Measurements from ENCODE around the gene CTNND2. TPM values are rescaled to one million over a fixed set of nuclear protein-coding genes. Genes with fewer than 3 reads are reported as not detected.

The CTNND2 gene
- total RNA-seq, 4 donors from 2014 or later = 0.22 to 2.8 (median 0.39) TPM

DNA sequence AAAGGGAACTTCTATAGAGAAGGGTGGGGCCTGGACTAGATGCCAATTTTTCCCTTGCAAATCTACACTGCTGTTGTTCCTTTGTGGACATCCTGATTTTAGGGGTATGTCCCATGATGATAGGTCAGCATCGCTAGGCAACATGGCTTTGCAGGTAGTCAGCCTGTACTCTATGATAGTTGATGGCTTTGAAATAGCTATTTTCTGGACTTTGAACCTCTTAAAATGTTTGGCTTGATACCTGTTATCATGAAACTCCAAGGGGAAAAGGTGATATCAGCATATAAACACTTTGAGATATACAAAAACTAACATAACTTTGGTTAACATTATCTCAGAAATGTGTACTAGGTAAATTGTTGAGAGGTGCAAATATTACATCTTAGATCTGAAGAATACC lies 533.2 kb downstream of the CTNND2 start:
- Histone ChIP-seq H3K27ac (no peak overlapping the region), H3K27me3 (no peaks in the 10 kb centered on the region), H3K4me3 (replicated peaks in 1 of 3) (no peak overlapping the region), H3K9me3 (no peaks in the 10 kb centered on the region), H3K4me1 (no peaks in the 10 kb centered on the region), H3K36me3 (no peaks in the 10 kb centered on the region)
- TF ChIP-seq, protein P1, sequence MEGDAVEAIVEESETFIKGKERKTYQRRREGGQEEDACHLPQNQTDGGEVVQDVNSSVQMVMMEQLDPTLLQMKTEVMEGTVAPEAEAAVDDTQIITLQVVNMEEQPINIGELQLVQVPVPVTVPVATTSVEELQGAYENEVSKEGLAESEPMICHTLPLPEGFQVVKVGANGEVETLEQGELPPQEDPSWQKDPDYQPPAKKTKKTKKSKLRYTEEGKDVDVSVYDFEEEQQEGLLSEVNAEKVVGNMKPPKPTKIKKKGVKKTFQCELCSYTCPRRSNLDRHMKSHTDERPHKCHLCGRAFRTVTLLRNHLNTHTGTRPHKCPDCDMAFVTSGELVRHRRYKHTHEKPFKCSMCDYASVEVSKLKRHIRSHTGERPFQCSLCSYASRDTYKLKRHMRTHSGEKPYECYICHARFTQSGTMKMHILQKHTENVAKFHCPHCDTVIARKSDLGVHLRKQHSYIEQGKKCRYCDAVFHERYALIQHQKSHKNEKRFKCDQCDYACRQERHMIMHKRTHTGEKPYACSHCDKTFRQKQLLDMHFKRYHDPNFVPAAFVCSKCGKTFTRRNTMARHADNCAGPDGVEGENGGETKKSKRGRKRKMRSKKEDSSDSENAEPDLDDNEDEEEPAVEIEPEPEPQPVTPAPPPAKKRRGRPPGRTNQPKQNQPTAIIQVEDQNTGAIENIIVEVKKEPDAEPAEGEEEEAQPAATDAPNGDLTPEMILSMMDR (IDR thresholded peaks at IDR 0.05) = no peak
- TF ChIP-seq POLR2A (IDR thresholded peaks at IDR 0.05) = no peak
- no peak for DNase-seq
- intact Hi-C loops (cut with DNase I) = no loop called here
- 91 to 96% methylated on average over 1 of the region's 1 CpG for WGBS, 2 donors

DNA sequence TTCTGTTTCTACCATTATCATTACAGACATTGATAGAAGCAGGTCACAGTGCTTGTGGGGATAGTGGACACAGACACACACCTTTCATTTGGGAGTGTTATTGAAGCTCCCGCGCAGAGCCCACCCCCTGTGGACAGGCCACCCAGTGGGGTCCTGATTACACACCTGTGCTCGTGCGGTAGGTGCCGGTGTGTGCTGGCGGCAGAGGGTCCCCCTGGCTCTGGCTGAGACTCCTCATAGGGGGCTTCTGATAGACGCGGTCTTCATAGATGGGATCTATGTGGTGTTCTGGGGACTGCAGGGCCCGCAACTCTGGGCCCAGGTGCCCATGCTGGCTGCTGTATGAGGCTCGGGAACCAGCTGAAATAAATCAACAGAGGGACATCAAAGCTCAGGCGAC lies 539.7 kb downstream of the CTNND2 start:
- H3K27me3 ChIP-seq = no peaks in the 10 kb centered on the region
- WGBS, 2 donors = 96% methylated on average over 11 of the region's 11 CpGs
- no peak for DNase-seq
- H3K4me1 ChIP-seq = no peaks in the 10 kb centered on the region
- no peak overlapping the region for H3K4me3 ChIP-seq (replicated peaks in 1 of 3)
- intact Hi-C loops (cut with DNase I) = no loop called here
- no peak for TF ChIP-seq POLR2A (IDR thresholded peaks at IDR 0.05)
- TF ChIP-seq, protein P1 (IDR thresholded peaks at IDR 0.05) = no peak
- H3K36me3 ChIP-seq = no peaks in the 10 kb centered on the region
- no peaks in the 10 kb centered on the region for H3K9me3 ChIP-seq
- no peak overlapping the region for H3K27ac ChIP-seq

DNA sequence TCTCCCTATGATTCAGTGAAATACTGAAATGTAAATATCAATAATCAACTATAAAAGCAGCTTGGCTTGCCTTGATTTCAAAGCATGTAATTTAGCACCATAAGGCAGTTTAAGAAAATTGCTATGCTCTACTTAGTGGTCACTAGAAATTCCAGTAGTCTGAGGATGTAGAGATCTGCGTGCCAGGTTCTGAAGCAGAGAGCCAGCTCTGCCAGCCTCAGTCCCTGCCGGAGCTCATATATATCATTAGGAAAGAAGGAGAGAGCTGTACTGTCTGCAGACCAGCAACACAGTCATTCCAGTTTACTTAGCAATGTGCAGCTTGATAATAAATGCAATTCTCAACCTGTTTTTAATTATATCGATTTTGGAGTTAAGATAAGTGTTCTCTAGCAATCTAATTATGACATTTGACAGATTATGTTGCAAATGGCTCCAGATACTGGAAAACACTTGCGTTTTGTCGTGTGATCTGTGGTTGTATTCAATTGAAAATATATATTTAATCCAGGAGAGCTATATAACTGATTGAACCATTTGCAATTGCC lies 540.5 kb downstream of the CTNND2 start:
- Histone ChIP-seq H3K9me3 (no peaks in the 10 kb centered on the region), H3K4me3 (replicated peaks in 1 of 3) (no peak overlapping the region), H3K27me3 (no peaks in the 10 kb centered on the region), H3K4me1 (no peaks in the 10 kb centered on the region), H3K36me3 (no peaks in the 10 kb centered on the region), H3K27ac (no peak overlapping the region)
- intact Hi-C loops (cut with DNase I) = no loop called here
- no peak for DNase-seq
- no peak for TF ChIP-seq POLR2A (IDR thresholded peaks at IDR 0.05)
- TF ChIP-seq, protein P1 (IDR thresholded peaks at IDR 0.05) = no peak
- WGBS, 2 donors = 83% methylated on average over 5 of the region's 5 CpGs

DNA sequence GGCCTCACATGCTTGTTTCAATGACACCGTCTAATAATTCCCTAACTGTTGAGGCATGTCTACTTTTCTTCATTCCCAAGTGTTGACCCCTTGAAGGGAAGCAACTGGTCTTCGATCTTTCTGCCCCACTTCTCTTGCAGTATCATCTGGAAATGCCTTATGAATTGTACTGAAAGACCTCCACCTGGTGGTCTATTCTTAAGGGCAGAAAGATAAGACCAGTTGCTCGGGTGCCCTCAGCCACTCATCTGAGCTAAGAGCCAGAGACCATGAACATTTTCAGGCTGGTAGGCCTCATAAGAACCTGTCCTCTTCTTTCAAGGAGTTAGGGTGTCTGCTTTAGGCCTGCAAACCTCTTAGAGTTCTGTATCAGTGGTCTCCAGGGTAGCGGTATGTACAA lies 542.5 kb downstream of the CTNND2 start:
- Histone ChIP-seq H3K4me1 (no peaks in the 10 kb centered on the region), H3K4me3 (replicated peaks in 1 of 3) (no peak overlapping the region), H3K27ac (no peak overlapping the region), H3K9me3 (no peaks in the 10 kb centered on the region), H3K27me3 (no peaks in the 10 kb centered on the region), H3K36me3 (no peaks in the 10 kb centered on the region)
- WGBS, 2 donors = 70 to 84% methylated on average over 4 of the region's 4 CpGs
- no peak for DNase-seq
- intact Hi-C loops (cut with DNase I) = no loop called here
- TF ChIP-seq, protein P1 (IDR thresholded peaks at IDR 0.05) = no peak
- no peak for TF ChIP-seq POLR2A (IDR thresholded peaks at IDR 0.05)

DNA sequence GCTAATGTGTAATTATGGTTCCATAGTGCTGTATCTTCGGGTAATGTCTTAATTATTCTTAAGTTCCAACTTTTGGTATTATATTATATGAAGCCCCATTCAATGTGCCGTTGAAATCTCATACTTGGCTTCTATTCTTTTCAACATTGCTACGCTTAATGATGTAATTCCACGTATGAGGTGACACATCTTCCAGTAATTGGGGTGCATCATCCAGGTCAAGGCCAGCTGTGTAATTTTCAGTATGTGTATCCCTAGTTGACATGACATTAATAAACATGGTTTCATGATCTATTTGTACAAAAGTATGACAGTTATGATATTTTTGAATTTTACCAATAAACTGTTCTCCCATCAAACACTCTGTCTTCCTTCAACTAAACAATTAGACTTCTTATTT lies 546.3 kb downstream of the CTNND2 start:
- 70 to 79% methylated on average over 4 of the region's 4 CpGs for WGBS, 2 donors
- Histone ChIP-seq H3K27ac (no peak overlapping the region), H3K9me3 (no peaks in the 10 kb centered on the region), H3K4me1 (no peaks in the 10 kb centered on the region), H3K4me3 (replicated peaks in 1 of 3) (no peak overlapping the region), H3K36me3 (no peaks in the 10 kb centered on the region), H3K27me3 (no peaks in the 10 kb centered on the region)
- no peak for DNase-seq
- TF ChIP-seq, protein P1 (IDR thresholded peaks at IDR 0.05) = no peak
- no peak for TF ChIP-seq POLR2A (IDR thresholded peaks at IDR 0.05)
- intact Hi-C loops (cut with DNase I) = no loop called here

Data from thyroid gland (tissue), 4 donors.